ENCODE results near the gene HDAC10.
"Not testable (repeated sequence)": the region's sequence is repeated elsewhere in the genome, so short reads cannot be mapped to it uniquely, and the experiment has no call there.

The HDAC10 gene

DNA sequence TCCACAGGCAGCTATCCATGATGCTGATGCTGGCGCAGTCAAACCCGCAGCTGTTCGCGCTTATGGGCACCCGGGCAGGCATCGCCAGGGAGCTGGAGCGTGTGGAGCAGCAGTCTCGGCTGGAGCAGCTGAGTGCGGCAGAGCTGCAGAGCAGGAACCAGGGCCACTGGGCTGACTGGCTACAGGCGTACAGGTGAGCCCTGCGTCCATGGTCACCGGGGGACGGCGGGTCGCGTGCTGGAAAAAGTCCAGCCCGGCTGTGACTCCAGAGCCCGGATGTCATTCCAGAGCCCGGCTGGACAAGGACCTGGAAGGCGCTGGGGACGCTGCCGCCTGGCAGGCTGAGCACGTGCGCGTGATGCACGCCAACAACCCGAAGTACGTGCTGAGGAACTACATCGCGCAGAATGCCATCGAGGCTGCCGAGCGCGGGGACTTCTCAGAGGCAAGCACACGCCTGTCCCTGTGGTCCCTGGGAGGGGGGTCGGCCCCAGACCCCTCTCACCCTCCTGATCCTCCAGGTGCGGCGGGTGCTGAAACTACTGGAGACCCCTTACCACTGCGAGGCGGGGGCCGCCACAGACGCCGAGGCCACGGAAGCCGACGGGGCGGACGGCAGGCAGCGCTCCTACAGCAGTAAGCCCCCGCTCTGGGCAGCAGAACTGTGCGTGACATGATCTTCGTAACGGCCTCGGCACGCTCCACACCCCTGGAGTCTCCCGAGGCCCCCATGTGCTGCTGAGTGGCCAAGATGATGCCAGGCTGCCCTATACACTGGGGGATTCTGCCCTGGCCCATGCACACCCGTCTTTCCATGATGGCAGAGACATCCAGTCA is 34.2 kb downstream of the HDAC10 start:
- no peak for DNase-seq

DNA sequence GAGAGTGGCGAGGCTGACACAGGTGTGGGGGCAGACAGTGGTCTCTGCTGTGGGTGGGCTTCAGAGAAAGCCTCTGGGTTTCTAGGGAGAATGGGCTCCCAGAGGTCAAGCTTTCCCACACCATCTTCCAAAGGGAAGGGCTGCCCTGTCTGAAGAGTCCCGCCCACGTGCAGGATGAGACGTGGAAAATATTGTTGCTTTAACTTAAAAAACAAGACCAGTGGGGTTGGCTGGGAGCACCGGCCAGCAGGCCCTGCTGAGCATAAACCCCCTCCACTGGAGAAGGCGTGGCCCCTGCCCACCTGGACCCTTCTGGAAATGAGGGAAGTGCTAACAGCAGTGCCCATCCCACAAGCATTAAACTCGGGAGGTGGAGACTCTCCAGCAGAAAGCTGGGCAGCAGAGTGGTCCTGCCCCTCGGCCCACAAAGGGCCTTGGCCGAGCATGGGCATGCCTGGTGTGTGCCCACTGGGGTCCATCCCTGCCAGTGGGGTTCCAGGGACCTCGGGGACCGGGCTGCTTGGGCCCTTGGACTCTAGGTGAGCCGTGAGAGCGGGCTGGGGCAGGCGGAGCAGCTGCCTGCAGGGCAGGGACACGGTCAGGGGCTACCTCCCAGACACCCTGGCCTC is 34.9 kb downstream of the HDAC10 start:
- no peak for DNase-seq

DNA sequence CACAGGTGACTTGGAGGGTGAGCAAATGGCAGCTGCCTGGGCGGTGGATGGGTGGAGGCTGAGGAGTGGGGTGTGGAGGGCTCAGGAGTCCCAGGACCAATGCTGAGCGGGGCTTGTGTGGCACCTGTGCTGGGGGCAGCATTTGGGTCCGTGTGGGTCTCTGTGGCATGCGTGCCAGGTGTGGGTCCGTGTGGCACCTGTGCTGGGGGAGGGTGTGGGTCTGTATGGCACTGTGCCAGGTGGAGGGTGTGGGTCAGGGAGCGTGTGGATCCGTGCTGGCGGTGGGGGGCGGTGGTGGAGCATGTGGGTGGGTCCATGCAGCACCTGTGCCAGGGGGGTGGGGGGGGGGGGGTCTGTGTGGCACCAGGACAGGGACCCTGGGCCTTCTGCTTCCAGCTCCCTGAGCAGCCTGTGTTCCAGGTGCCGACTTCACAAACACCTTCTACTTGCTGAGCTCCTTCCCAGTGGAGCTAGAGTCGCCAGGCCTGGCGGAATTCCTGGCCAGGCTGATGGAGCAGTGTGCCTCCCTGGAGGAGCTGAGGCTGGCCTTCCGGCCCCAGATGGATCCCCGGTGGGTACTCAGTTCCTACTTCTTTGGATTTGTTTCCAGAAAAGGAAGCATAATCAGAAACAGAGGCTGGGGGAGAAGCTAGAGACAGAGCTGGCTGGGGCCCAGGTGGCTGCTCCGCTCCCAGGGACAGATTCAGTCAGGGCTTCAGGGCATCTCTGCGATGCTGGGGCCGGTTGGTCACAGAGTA is 35.6 kb downstream of the HDAC10 start:
- DNase-seq, result no peak

DNA sequence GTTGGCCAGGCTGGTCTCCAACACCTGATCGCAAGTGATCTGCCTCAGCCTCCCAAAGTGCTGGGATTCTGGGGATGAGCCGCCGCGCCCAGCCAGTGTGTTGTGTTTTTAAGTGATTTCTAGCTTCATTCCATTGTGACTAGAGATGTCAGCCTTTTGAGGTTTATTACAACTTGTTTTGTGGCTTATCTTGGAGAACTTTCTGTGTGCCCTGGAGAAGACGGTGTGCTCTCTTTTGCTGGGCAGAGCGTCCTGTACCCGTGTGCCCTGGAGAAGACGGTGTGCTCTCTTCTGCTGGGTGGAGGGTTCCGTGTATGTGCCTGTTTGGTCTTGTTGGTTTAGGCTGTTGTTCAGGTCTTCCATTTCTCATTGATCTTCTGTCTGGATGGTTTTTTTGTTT is 37.8 kb downstream of the HDAC10 start:
- no peak for DNase-seq

DNA sequence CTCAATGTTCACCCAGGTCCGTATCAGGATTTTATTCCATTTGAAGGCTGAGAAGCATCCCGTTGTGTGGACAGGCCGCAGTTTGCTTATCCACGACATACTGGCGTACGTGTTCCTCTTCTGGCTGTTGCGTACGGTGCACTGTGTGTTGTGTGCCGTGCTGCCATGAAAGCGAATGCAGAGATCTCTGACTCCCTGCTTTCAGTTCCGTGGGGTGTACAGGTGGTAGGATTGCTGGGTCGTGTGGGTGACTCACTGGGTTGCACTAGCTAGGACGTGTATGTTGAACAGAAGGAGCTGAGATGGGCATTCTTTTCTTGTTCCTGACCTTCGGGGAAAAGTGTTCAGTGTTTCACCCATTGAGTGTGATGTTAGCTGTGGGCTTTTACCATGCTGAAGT is 39.9 kb downstream of the HDAC10 start:
- DNase-seq, result no peak

DNA sequence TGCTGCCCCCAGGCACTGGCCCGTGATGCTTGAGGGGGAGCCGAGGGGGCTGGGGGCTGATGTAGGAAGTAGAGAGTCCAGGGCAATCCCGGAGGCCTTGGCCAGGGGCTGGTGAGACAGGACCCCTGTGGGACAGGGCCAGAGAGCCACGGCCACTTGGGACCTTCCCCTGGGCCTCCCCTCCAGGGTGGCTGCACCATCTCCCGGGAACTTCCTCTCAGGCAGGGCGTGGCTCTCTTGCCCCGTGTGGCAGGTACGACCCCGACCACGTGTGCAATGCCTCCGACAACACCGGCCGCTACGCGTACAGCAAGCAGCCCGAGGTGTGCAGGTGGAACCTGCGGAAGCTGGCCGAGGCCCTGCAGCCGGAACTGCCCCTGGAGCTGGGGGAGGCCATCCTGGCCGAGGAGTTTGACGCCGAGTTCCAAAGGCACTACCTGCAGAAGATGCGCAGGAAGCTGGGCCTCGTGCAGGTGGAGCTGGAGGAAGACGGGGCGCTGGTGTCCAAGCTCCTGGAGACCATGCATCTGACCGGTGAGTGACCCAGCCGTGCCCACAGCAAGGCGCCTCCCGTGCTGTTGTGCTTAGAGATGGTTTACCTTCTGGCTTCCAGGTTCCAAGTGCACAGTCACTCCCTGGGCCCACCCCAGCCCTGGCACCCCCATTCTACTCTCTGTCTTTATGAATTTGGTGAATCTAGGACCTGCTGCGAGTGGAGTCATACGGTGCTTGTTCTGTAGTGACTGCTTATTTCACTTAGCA is 40.5 kb downstream of the HDAC10 start:
- no peak for DNase-seq

DNA sequence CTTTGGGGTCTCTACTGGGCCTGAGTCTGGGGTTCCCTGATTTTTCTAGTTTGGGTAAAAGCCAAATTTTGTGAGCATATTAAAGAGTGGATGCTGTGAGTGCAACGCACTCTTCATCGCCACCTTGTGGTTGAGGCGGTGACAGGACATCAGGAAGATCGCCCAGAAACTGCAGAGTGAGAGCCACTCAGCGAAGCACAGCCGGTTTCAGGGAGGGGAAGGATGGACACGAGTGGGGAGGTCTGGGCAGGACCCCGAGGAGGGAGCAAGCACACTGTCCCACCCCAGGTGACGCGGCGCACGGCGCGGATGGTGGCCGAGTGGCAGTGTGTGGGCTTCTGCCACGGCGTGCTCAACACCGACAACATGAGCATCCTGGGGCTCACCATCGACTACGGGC is 41.2 kb downstream of the HDAC10 start:
- DNase-seq, result no peak

DNA sequence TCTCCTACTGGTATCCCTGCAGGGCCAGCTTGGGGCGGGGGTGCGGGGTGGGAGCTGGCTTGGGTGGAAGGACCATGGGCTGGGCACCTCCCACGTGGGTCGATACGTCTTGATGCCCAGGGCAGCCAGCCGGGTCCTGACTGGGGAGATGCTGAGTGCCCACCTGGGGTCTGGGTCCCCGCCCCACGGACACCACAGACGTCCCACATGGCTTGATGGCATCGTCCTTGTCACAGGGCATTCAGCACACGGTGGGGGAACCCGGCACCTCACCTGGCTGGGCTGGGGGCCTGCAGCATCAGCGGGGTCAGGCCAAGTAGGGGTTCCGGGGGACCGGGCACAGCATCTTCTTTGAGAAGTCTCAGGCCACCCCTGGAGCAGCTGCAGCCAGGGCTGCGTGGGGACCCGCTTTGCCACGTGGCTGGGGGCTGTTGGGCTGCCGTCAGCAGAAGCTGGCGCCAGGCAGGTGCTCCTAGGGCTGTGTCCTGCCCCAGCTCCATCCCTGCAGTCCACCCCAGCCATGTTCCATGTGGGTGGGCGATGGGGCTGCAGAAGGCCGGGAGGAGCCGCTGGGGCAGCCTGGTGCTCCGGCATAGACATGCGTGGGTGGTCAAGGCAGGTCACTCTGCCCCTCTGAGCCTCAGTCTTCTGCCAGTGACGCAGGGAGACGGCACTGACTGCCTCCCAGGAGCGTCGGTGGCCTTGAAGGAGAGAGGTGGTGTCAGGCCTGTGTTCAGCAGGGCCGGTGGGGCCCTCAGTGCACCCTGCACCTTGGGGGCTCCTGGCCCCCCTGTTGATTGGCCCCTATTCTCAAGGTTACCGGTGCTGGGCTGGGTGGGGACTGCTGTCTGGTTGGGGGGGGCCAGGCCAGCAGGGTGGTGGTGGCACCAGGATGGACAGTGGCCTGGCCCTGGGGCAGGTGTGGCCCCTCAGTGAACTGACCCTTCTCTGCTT is 41.8 kb downstream of the HDAC10 start:
- no peak for DNase-seq

DNA sequence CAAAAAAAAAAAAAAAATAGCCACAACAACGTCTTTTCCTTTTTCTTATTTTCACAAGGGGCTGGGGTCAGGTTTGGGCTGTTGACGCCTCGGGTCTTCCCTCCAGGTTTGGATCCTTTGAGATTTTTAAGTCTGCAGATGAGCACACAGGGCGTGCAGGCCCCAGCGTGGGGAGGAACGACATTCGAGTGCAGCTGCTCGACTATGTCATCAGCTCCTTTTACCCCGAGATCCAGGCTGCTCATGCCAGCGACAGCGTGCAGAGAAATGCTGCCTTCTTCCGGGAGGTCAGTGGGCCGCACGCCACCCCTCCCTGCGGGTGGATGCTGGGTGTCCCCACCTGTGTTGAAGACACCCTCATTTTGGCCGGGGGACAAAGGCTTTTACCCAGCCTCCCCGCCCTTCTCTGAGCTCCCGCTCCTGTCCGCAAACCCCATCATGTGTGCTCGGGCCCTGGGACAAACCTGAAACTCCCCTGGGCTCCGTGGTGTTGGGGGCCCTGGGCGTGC is 42.6 kb downstream of the HDAC10 start:
- DNase-seq, result no peak

DNA sequence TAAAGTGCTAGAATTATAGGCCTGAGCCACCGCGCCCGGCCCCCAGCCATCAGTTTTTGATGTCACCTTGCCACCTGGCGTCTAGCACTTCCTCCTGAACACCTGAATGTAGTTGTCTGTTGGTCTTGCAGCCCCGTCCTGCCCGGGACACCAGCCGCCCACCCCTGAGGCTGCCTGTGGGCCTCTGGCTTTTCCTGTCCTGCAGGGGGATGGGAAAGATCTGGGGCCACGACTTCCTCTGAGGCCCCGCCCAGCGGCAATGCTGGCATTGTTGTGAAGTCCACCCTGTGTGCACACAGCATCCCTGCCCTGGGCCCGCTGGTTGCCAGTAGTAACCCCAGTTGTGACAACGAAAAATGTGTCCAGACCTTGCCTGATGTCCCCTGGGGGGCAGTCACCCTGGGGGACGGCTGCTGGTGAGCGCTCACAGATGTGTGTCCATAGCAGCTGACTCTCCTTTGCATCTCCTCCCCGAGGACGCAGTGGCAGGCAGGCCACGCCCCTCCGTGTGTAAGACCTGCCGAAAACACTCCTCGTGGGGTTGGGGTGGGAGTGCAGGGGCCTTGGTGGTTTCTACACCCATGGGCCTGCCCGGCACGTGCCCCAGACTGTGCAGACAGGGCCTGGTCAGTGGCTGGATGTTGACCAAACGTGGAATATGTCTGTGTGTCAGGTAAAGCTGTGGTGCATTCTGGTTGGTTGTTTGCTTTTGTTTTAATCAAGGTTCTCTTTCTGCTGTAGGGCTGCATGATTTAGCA is 43.5 kb downstream of the HDAC10 start:
- DNase-seq, result no peak

DNA sequence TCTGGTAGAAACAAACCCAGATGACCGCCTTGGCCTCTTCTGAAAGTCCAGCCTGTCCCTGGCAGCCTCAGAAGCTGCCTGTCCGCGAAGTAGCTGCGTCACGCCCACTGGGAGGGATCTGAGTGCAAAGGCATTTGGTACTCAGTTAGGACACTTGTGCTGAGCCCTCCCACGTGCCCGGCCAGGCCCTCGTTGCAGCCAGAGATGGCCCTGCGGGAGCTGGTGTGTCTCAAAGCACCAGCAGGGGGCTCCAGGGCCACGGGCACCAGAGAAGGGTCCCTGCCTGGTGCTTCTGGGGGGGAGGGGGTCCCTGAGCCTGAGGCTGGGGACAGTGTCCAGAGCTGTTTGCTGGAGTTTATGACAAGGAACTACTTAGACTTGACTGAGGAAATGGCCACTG is 44.5 kb downstream of the HDAC10 start:
- no peak for DNase-seq

DNA sequence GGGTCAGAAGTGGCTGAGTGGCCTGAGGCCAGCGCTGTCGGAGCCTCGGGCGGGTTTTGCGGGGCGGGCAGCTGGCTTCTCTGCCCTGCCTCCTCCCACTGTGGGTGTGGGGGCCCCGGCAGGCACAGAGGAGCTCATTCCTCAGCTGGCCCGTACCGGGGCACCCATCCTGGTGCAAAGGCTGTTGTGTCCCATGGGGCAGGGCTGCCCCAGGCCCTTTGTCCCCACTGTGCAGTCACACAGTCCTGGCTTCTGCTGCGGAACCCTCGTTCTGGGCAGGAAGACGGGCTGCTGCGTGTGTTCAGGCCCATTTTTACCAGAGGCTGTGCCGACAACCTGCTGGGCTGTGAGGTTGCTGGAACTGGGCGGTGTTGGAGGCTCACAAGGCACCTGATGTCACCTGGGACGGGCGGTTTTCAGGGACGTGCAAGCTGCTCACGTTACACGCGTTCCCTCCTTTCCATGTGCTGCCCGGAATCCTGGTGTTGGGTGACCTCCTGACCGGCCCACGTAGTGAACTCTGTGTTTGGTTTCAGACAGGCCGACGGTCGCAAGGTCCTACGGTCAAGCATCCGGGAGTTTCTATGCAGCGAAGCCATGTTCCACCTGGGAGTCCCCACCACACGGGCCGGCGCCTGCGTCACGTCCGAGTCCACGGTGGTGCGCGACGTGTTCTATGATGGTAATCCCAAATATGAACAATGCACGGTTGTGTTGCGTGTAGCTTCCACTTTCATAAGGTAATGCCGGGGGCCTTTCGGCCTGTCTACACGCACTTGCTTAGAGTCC is 45.1 kb downstream of the HDAC10 start:
- no peak for DNase-seq

DNA sequence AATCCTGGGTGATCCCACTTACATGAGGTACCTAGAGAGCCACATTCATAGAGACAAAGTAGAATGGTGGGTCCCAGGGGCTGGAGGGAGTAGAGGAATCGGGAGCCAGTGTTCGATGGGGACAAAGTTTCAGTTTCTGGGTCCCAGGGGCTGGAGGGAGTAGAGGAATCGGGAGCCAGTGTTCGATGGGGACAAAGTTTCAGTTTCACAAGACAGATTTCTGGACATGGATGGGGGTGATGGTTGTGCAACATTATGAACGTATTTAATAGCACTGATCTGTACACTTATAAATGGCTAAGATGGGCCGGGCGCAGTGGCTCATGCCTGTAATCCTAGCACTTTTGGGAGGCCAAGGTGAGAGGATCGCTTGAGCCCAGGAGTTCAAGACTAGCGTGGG is 46.1 kb downstream of the HDAC10 start:
- not testable (repeated sequence) for DNase-seq

DNA sequence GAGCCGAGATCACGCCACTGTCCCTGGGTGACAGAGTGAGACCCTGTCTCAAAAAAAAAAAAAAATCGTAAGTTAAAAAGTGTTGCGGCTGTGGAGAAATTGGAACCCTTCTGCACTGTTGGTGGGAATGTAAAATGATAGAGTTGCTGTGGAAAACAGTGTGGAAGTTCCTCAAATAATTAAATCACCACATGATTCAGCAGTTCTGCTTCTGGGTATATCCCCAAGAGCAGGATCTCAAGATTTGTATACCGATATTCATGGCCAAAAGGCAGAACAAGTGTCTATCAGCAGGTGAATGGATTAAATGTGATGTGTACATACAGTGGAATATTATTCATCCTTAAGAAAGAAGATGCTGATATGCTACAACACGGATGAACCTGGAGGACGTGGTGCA is 46.5 kb downstream of the HDAC10 start:
- DNase-seq, result no peak

DNA sequence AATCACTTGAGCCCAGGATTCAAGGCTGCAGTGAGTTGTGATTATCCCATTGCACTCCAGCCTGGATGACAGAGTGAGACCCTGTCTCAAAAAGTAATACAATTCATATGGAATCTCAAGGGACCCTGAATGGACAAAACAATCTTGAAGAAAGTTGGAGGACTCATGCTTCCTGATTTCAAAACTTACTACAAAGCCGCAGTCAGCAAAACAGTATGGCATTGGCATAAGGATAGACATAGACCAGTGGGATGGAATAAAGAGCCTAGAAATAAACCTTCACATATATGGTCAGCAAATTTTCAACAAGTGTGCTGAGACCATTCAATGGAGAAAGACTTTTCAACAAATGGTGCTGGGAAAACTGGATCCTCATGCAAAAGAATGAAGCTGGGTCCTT is 47.8 kb downstream of the HDAC10 start:
- DNase-seq, result no peak

DNA sequence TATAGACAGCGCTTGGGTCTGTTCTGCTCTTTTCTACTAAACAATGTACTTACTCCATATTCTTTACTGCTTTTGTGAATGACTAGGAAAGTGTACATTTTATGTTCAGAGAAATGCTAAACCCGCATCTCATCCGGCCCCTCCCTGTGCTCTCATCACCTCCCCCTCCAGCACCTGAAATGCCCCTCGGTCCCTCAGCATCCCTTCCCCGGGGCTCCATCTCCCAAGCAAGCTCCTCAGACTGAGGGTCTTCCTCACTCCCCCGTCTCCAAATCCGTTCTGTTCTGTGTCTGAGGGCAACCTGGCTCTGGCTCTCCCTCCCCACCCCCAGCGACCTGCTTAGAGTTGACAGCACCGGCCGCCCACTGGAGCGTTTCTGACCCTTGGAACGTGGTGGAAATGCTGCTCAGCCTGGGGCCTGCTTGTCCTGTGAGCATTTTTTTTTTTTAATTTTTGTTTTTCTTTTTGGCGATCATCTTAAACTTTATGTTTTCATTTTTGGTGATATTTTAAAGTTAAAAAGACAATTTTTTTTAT is 48.9 kb downstream of the HDAC10 start:
- DNase-seq, result no peak

DNA sequence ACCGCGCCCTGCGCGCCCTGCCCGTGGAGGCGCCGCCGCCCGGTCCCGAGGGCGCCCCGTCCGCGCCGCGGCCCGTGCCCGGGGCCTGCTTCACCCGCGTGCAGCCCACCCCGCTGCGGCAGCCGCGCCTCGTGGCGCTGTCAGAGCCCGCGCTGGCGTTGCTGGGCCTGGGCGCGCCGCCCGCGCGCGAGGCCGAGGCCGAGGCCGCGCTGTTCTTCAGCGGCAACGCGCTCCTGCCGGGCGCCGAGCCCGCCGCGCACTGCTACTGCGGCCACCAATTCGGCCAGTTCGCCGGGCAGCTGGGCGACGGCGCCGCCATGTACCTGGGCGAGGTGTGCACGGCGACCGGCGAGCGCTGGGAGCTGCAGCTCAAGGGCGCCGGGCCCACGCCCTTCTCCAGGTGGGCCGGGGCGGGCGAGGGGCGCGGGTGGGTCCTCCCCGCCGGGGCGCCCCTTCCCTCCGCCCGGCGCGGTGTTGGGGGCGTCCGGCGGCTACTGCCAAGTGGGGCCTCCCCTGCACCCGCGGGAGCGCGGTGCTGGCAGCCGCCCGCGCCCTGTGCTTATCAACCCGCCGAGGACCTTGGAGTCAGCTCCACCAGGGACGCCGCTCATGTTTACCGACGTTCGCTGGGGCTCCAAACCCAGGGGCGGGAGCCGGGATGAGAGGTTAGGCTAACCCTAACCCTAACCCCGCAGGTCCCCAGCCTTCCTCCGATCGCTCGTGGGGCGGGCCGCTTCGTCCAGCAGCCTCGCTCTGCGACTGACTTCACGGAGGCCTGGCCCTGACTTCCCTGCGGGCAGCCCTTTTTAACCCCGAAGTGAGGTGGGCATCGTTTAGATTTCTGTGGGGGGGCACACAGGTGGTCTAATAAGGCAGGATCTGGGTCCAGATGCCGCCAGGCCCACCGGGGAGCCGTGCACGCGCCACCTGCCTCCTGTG is 49.6 kb downstream of the HDAC10 start:
- peak; percentile 46 for DNase-seq
